ENCODE measurements around the gene B3GNT8. TPM values are rescaled to one million over a fixed set of nuclear protein-coding genes. Genes with fewer than 3 reads are reported as not detected.

The B3GNT8 gene
- total and polyA plus RNA-seq, 3 donors from 2014 or later = 1.0 to 1.3 (median 1.2) TPM

GRCh38 chr19:41442473-41443355 lies 15.5 kb upstream of the B3GNT8 start, which contains the start of gene ERICH4:
ERICH4 (plus strand) TSS chr19:41443156; CDS start chr19:41443170, 14 bp downstream.
- Histone ChIP-seq H3K27ac (no peak within 1 kb of the TSS), H3K27me3 (no peaks in the 10 kb centered on the region), H3K36me3 (ENCODE audit: low read depth, missing control alignments) (no peaks in the 10 kb centered on the region), H3K4me3 (no peak within 1 kb of the TSS), H3K9me3 (no peaks in the 10 kb centered on the region), H3K4me1 (no peaks in the 10 kb centered on the region)
- WGBS, 2 donors = 66 to 81% methylated on average over 5 to 7 of the region's 7 CpGs
- intact Hi-C loops (cut with DNase I; ENCODE audit: low total_unique reads) = loop anchor here (10.0 kb wide), 1 partner anchor 132 kb away; the partner anchor contains the start of gene CEACAM21
- TF ChIP-seq CTCF (IDR thresholded peaks at IDR 0.05) (no peak), POLR2A (IDR thresholded peaks at IDR 0.05) (no peak)
- DNase-seq = no peak

GRCh38 chr19:41441321-41441945 lies 14.3 kb upstream of the B3GNT8 start:
- TF ChIP-seq CTCF (IDR thresholded peaks at IDR 0.05) (no peak), POLR2A (IDR thresholded peaks at IDR 0.05) (no peak)
- intact Hi-C loops (cut with DNase I; ENCODE audit: low total_unique reads) = loop anchor here (10.0 kb wide), 1 partner anchor 133 kb away; the partner anchor contains the start of gene CEACAM21
- no peaks in the 10 kb centered on the region for H3K27me3 ChIP-seq
- no peaks in the 10 kb centered on the region for H3K9me3 ChIP-seq
- no peaks in the 10 kb centered on the region for H3K4me1 ChIP-seq
- H3K4me3 ChIP-seq = no peak overlapping the region
- no peak overlapping the region for H3K27ac ChIP-seq
- DNase-seq = peak; percentile 12
- WGBS, 2 donors = 82 to 87% methylated on average over 15 of the region's 15 CpGs
- no peaks in the 10 kb centered on the region for H3K36me3 ChIP-seq (ENCODE audit: low read depth, missing control alignments)

- peak within 1 kb of the TSS; percentile 67 to 87 for H3K4me3 ChIP-seq
- peak; percentile 100 for DNase-seq
- H3K27me3 ChIP-seq = no peaks in the 10 kb centered on the region
- intact Hi-C loops (cut with DNase I; ENCODE audit: low total_unique reads) = loop anchor here (10.0 kb wide), 1 partner anchor 135 kb away; the partner anchor contains the start of gene CEACAM21
- H3K27ac ChIP-seq = peak within 1 kb of the TSS; percentile 92 to 95
- H3K36me3 ChIP-seq (ENCODE audit: low read depth, missing control alignments) = no peaks in the 10 kb centered on the region
- H3K9me3 ChIP-seq = no peaks in the 10 kb centered on the region
- H3K4me1 ChIP-seq = no peaks in the 10 kb centered on the region
- peak in 2 of 3 experiments; percentile 23 to 34 for TF ChIP-seq CTCF (IDR thresholded peaks at IDR 0.05)
- no peak for TF ChIP-seq POLR2A (IDR thresholded peaks at IDR 0.05)
- 1% methylated on average over 31 to 40 of the region's 40 CpGs for WGBS, 2 donors
Observed at GRCh38 chr19:41439441-41440222, 12.5 kb upstream of the B3GNT8 start, which contains the start of gene DMAC2. DMAC2 (minus strand) TSS chr19:41439912; CDS start chr19:41439899, 13 bp downstream.

- H3K9me3 ChIP-seq = no peaks in the 10 kb centered on the region
- no peaks in the 10 kb centered on the region for H3K27me3 ChIP-seq
- no peaks in the 10 kb centered on the region for H3K36me3 ChIP-seq (ENCODE audit: low read depth, missing control alignments)
- TF ChIP-seq POLR2A (IDR thresholded peaks at IDR 0.05) (no peak), CTCF (IDR thresholded peaks at IDR 0.05) (no peak)
- H3K4me1 ChIP-seq = no peaks in the 10 kb centered on the region
- no peak for DNase-seq
- H3K27ac ChIP-seq = no peak overlapping the region
- no peak overlapping the region for H3K4me3 ChIP-seq
- WGBS, 2 donors = 86 to 87% methylated on average over 7 of the region's 7 CpGs
- intact Hi-C loops (cut with DNase I; ENCODE audit: low total_unique reads) = no loop called here
Observed at GRCh38 chr19:41437944-41438574, 10.9 kb upstream of the B3GNT8 start.

Data from testis (tissue), 3 donors.